ENCODE measurements around the gene EMP2. TPM values are rescaled to one million over a fixed set of nuclear protein-coding genes. Genes with fewer than 3 reads are reported as not detected.

The EMP2 gene
- total RNA-seq, 1 experiment from 2014 or later = 14.4 TPM

DNA sequence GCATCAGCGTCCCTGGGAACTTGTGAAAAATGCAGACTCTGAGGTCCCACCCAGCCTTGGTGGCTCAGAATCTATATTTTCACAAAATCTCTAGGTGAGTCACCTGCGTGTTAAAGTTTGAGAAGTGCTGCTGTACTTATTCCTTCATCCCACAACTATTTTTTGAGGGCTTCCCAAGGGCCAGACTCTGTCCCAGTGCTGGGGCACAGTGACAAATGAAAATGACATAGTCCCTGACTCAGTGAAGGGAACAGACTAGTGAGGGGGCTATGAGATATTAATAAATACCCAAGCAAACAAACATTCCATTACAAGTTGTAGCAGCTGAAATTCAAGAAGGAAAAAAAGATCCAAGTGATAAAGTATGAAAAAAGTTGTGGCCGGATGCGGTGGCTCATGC lies 9.9 kb upstream of the EMP2 start:
- H4K5ac ChIP-seq (ENCODE audit: insufficient read length, low read depth, low read length) = no peak overlapping the region
- no peak overlapping the region for H2BK15ac ChIP-seq (ENCODE audit: low read depth, low read length)
- no peak overlapping the region for H3K4me3 Mint-ChIP-seq
- WGBS (ENCODE audit: extremely low coverage, insufficient read length, low lambda C conversion rate) = no CpG with 5 or more reads among the region's 4 CpGs
- peaks cover 11 to 18% of the 10 kb centered on the region in 2 experiments for H3K4me1 Mint-ChIP-seq
- no peak overlapping the region for H4K8ac ChIP-seq (replicated peaks; ENCODE audit: insufficient read length, low read depth, low read length)
- no peaks in the 10 kb centered on the region for H3K9me3 Mint-ChIP-seq
- H2BK5ac ChIP-seq (ENCODE audit: insufficient read length, low read length) = no peak overlapping the region
- no peak overlapping the region; a peak in 2 of 7 replicates for H3K27ac Mint-ChIP-seq
- no peaks in the 10 kb centered on the region for H3K23me2 ChIP-seq (ENCODE audit: insufficient read length, low read depth, low read length, poor library complexity, severe bottlenecking)
- no peak overlapping the region for H3K4ac ChIP-seq (ENCODE audit: low read depth, low read length)
- H2BK12ac ChIP-seq (ENCODE audit: insufficient read length, low read depth, low read length) = no peak overlapping the region
- no peak overlapping the region for H3K4me2 ChIP-seq (ENCODE audit: insufficient read depth, insufficient read length, low read length)
- no peak overlapping the region for H2AK5ac ChIP-seq (ENCODE audit: insufficient read length, low read length)
- H3K9ac ChIP-seq (ENCODE audit: extremely low read depth, insufficient read length, low read length) = no peak overlapping the region
- no peaks in the 10 kb centered on the region for H3K79me1 ChIP-seq (ENCODE audit: insufficient read depth, low read depth, low read length, poor library complexity, severe bottlenecking)
- no peak overlapping the region for H2AFZ ChIP-seq (ENCODE audit: low read length)
- no peak overlapping the region for H3K23ac ChIP-seq (ENCODE audit: insufficient read length, low read depth, low read length)
- H2BK120ac ChIP-seq (ENCODE audit: low read depth, low read length, poor library complexity, severe bottlenecking) = no peak overlapping the region
- DNase-seq = no peak
- H3K36me3 Mint-ChIP-seq (ENCODE audit: insufficient read depth in 1 of 3, low read depth in 3 of 3) = no peaks in the 10 kb centered on the region
- no peak overlapping the region for H4K91ac ChIP-seq (ENCODE audit: insufficient read length, low read depth, low read length)
- no peaks in the 10 kb centered on the region for H3K27me3 ChIP-seq (ENCODE audit: insufficient read depth, low read length)
- H3K27me3 Mint-ChIP-seq (ENCODE audit: low read depth) = peaks cover 7% of the 10 kb centered on the region
- H4K20me1 ChIP-seq (ENCODE audit: control insufficient read depth, insufficient read depth, insufficient read length) = no peaks in the 10 kb centered on the region
- no peaks in the 10 kb centered on the region for H3K79me2 ChIP-seq (ENCODE audit: insufficient read depth, low read length)
- TF ChIP-seq, protein P1, sequence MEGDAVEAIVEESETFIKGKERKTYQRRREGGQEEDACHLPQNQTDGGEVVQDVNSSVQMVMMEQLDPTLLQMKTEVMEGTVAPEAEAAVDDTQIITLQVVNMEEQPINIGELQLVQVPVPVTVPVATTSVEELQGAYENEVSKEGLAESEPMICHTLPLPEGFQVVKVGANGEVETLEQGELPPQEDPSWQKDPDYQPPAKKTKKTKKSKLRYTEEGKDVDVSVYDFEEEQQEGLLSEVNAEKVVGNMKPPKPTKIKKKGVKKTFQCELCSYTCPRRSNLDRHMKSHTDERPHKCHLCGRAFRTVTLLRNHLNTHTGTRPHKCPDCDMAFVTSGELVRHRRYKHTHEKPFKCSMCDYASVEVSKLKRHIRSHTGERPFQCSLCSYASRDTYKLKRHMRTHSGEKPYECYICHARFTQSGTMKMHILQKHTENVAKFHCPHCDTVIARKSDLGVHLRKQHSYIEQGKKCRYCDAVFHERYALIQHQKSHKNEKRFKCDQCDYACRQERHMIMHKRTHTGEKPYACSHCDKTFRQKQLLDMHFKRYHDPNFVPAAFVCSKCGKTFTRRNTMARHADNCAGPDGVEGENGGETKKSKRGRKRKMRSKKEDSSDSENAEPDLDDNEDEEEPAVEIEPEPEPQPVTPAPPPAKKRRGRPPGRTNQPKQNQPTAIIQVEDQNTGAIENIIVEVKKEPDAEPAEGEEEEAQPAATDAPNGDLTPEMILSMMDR (conservative IDR thresholded peaks at IDR 0.05) = no peak
- H3K27ac ChIP-seq (ENCODE audit: insufficient read length, low read depth, low read length) = no peak overlapping the region
- no peak overlapping the region for H3K14ac ChIP-seq (ENCODE audit: insufficient read depth, low read length)
- H3K9me3 ChIP-seq (ENCODE audit: control insufficient read depth, low read depth, low read length) = no peaks in the 10 kb centered on the region
- H3T11ph ChIP-seq (ENCODE audit: low read length) = no peak overlapping the region
- H2BK20ac ChIP-seq (ENCODE audit: low read depth, low read length, poor library complexity, severe bottlenecking) = no peak overlapping the region
- H3K56ac ChIP-seq (ENCODE audit: insufficient read length, low read depth, low read length) = no peak overlapping the region
- H3K4me1 ChIP-seq (ENCODE audit: insufficient read depth, low read length) = no peaks in the 10 kb centered on the region; the same call in 1 of the 2 replicates
- no peak overlapping the region for H3K18ac ChIP-seq (ENCODE audit: insufficient read length, low read depth, low read length)

All from H9 (cell line).